ENCODE measurements around the gene P2RY6.

Gene P2RY6

GRCh38 chr11:73280626-73281025 is 8.5 kb downstream of the P2RY6 start:
- no peak for DNase-seq (ENCODE audit: low spot score)

- no peak for DNase-seq (ENCODE audit: low spot score)
Observed at GRCh38 chr11:73281201-73281741, 9.1 kb downstream of the P2RY6 start.

GRCh38 chr11:73281796-73282660 is 9.9 kb downstream of the P2RY6 start:
- DNase-seq (ENCODE audit: low spot score), result no peak

GRCh38 chr11:73283276-73284000 is 11.3 kb downstream of the P2RY6 start:
- DNase-seq (ENCODE audit: low spot score), result no peak

GRCh38 chr11:73284106-73284505 is 12.0 kb downstream of the P2RY6 start:
- DNase-seq (ENCODE audit: low spot score), result no peak

- no peak for DNase-seq (ENCODE audit: low spot score)
Observed at GRCh38 chr11:73285721-73286120, 13.6 kb downstream of the P2RY6 start.

GRCh38 chr11:73286240-73286810 is 14.2 kb downstream of the P2RY6 start:
- DNase-seq (ENCODE audit: low spot score), result no peak

GRCh38 chr11:73287400-73288101 is 15.4 kb downstream of the P2RY6 start:
- no peak for DNase-seq (ENCODE audit: low spot score)

- no peak for DNase-seq (ENCODE audit: low spot score)
Observed at GRCh38 chr11:73288192-73288872, 16.2 kb downstream of the P2RY6 start.

GRCh38 chr11:73288873-73289707 is 17.0 kb downstream of the P2RY6 start:
- peak; percentile 80 for DNase-seq (ENCODE audit: low spot score)

GRCh38 chr11:73290536-73290935 is 18.4 kb downstream of the P2RY6 start:
- DNase-seq (ENCODE audit: low spot score), result no peak

GRCh38 chr11:73291196-73291595 is 19.1 kb downstream of the P2RY6 start:
- DNase-seq (ENCODE audit: low spot score), result no peak

- no peak for DNase-seq (ENCODE audit: low spot score)
Observed at GRCh38 chr11:73291781-73292524, 19.8 kb downstream of the P2RY6 start.

- DNase-seq (ENCODE audit: low spot score), result no peak
Observed at GRCh38 chr11:73292525-73292894, 20.4 kb downstream of the P2RY6 start.

- no peak for DNase-seq (ENCODE audit: low spot score)
Observed at GRCh38 chr11:73293356-73293936, 21.3 kb downstream of the P2RY6 start.

- no peak for DNase-seq (ENCODE audit: low spot score)
Observed at GRCh38 chr11:73294604-73295003, 22.5 kb downstream of the P2RY6 start.

- DNase-seq (ENCODE audit: low spot score), result peak; percentile 88
Observed at GRCh38 chr11:73295241-73295995, 23.3 kb downstream of the P2RY6 start.

- DNase-seq (ENCODE audit: low spot score), result no peak
Observed at GRCh38 chr11:73295996-73296318, 23.8 kb downstream of the P2RY6 start.

All from NAMALWA (cell line).